Limb (tissue), 2 donors: ENCODE data around the gene ST3GAL4.
"Not testable (repeated sequence)": the region's sequence is repeated elsewhere in the genome, so short reads cannot be mapped to it uniquely, and the experiment has no call there.

Experiments
- DNase-seq, 2 donors: peaks; one replicate each; pipeline ENCODE4 v3.0.0-alpha.2; 2016; ENCODE audit errors: extremely low spot score in 2 of 2

The ST3GAL4 gene

DNA sequence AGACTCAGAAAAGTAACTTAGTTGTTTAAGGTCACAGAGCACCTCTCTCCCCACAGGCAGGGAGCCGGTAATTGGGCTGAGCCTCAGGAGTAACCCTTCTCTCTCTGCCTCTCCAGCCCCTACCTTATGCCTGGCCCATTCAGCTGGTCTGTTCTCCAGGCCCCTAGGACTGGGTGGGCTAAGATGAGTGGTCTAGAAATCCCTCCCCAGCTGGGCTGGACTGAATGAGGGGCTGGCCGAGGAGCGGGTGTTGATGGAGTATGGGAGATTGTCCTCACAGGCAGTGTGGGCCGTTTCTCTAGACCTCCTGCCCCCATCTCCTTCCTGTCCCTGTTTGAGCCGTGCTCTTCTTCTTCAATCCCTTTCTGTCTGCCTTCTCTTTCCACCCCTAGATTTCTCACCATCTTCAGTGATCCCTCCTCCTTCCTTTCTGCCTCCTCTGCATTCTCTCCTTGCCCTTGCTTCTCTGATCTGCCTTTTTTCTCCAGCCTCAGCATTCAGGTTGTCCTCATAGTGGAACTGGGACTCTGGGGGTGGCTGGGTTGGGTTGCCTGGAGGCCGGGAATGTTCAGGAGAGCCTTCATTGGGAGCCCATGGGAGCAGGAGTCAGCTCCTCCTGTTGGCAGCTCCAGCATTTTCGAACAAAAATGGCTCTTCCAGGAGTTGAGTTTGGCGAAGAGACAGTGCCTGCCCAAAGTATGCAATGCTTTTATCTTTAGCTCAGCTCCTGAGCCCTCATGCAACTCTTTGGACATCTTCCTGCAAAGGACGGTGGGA, 7.6 kb downstream of the ST3GAL4 start:
- DNase-seq, result no peak

DNA sequence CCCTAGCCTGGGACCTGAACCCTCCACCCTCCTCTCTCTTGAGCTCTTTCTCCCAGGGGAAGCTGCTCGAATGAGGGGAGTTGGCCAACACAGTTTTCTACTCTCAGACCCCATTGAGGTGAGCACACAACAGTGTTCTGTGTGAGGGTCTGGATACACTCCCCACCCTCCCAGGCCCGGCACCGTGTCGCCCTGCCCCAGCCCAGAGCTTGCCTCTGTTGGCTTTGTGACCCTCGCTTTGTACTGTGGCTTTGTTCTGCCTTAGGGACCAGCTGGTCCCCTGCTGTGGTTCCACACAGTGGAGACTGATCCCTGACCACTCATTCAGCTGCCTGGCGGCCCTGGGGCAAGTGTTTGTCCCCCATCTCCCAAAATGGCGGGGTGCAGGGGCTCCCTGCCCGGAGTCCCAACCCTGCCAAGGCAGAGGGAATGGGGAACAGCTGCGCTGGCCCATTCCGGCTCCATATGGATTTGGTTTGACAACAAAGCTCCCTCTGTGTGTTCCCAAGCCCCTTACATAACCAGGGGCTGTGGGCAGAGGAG, 8.3 kb downstream of the ST3GAL4 start:
- DNase-seq, result no peak

DNA sequence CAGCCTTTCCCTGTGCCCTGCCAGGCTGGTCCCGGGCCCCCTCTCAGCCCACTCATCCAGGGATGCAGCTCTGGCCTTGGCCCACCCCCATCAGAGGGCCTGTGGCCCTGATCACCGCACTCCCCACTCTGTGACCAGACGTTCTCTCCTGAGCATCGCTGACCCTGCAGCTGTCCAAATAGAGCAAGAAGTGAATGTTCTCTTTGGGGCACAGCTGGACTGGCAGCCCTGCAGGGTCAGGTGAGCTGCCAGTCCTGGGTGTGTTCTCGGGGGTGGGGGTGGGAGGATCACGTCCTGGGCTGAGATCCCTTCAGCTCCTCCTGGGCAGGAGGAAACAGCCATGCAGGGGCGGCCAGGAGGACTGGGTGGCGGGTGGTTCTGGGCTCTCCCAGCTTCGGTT, 9.2 kb downstream of the ST3GAL4 start:
- DNase-seq, result not testable (repeated sequence)

DNA sequence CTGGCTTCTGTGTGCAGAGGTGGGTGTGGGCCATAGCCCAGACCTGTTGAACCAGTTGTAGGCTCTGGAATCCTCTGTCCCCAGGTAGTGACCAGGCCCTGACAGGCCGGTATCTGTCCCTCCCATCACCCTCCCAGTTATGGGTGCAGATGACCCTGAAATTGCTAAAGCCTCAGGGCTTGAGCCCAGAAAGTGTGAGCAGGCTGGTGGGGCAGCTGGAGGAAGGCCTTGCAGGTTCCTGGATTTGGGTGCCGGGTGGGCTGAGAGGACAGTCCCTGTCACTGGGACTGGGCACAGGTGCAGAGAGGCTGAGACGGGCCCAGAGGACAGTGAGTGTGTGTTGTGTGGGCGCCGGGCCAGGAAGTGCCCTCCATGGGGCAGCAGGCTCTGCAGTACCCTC, 10.0 kb downstream of the ST3GAL4 start:
- not testable (repeated sequence) for DNase-seq

DNA sequence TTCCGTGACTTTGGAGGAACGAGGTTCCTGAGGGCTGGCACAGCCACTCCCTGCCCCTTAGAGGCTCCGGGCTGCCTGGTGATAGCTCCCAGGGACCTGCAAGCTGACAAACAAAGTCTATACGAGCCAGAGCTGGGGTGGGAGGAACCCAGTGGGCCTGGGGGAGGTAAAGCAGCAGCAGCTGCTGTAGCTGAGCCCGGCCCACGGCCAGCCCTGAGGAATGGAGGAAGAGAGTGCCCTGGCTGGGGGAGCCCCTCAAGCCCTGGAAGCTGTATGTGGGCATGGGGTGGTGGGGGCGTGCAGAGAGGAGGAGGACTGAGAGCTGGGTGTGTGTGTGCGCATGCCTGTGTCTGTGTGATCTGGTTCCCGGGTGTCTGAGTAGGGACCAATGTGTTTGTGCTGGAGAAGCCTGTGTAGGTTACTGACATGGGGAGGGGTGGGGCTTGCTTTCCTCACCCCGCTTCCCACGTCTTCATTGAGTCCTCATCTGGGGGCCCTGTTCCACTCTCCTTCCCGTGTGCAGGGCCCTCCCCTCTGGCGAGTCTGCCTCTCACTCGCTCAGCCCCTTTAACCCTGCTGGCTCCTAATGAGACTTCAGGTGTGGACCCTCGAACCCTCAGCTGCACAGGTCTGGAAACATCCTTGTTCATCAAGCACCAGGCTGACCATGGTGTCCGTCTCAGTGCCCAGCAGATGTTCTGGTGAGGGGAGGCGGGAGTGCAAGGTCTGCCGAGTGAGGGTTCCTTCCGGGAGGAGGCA, 10.8 kb downstream of the ST3GAL4 start:
- no peak for DNase-seq

DNA sequence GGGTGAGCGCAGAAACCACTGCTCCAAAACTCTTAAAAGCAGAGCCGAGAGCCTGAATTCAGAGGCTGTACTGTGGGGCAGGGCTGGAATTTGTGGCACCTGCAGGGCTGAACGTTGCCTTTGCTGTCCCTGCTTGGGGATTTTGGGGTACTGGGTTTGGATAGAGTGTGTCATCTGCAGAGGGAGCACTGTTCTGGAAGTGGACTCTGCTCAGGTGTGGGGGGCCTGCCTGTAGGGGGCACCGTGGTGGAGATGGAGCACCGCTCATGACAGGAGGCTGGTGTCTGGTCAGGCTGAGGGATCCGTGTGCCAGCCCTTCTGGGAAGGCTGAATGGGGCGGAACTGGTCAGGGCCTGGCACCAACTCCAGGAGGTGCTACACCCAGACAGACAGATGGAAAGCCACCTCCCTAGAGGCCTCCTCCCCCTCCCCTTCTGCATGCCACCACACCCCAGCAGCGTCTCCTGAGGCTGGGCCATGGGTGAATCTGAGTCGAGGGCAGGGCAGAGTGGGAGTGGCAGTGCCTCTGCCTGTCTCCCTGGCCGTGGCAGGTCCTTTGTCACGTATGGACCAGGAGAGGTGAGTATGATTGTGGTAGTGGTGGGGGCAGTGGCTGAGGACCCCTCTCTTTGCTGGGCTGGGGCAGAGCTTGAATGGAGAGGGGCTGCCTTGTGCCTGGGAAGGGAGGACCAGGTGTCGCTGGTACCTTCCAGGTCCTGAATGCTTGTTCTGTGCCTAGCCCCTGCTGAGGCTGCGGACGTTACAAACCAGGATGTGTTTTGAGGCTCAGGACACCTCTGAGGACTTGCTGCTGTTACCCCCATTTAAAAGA, 11.6 kb downstream of the ST3GAL4 start:
- DNase-seq, result not testable (repeated sequence)

DNA sequence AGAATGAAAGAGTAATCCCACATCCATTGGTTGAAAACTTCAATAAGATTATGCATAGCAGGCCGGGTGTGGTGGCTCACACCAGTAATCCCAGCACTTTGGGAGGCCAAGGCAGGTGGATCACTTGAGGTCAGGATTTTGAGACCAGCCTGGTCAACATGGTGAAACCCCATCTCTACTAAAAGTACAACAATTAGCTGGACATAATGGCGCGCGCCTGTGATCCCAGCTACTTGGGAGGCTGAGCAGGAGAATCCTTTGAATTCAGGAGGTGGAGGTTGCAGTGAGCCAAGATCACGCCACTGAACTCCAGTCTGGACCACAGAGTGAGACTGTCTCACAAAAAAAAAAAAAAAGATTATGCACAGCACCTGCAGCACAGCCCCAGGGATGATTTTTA, 12.3 kb downstream of the ST3GAL4 start:
- not testable (repeated sequence) for DNase-seq

DNA sequence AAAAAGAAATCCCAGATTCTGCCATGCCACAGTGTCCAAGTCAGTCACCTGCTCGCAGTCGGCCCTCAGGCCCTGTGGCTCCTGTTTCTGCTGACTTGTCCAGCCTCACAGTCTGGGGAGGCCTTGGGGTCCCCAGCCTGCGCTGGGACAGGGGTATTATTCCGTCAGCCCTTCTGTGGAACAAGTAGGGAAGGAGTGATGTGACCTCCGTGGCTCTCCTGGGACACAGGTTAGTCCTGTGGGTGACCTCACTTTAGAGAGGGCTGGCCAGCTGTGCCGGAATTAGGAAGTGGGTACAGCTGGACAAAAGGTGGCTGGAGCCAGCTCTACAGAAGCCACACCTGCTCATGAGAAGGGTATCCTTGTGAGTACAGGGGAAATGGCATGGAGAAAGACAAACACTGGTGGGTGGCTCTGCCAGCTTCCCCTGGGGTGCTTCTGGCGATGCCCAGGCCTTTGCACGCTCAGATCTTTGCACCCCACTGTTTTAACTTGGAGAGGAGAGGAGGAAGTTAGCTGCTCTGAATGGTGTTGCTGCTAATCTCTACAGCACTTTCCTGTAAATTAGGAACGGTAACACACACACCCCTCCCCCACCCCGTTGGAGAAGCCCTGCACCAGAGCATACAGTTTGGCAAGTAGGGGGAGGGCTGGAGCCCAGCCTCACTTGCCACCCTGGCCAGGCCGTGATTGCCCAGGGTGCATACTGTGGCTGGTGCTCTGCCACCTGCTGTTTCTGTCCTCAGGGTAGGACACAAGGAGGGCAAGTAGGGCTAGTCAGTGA, 13.0 kb downstream of the ST3GAL4 start:
- not testable (repeated sequence) for DNase-seq

DNA sequence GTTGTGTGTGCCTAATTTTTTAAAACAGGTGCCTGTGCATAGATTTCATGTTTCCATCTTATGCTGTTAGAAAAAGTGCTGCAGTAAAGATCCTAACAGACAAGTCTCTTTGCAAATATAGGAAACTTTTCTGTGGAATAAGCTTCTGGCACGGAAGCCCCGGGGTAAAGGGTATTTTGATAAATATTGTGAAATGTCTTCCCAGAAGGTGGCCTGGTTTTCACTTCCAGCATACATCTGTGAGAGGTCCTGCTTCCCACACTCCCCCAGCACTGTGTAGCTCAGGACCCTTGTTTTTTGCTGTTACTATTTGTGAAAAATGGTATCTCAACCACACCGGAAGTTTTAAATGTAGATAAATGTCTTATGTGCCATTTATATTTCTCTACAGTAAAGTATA, 14.5 kb downstream of the ST3GAL4 start:
- no peak for DNase-seq

DNA sequence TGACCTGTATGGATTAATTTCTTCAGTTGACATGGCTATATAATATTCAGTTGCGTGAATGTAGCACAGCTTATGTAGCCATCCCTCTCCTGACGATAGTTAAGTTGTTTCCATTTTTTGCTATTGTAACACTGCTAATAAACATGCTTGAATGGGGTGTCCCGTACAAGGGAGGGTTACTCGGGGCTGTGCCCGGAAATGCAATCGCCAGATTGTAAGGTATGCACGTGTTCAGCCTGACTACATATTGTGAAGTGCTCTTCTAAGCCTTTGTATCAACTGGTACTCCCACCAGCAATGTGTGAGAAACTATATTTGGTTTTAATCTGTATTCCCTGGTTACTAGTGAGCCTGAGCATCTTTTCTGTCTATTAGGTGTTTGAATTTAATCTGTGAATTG, 16.1 kb downstream of the ST3GAL4 start:
- no peak for DNase-seq

DNA sequence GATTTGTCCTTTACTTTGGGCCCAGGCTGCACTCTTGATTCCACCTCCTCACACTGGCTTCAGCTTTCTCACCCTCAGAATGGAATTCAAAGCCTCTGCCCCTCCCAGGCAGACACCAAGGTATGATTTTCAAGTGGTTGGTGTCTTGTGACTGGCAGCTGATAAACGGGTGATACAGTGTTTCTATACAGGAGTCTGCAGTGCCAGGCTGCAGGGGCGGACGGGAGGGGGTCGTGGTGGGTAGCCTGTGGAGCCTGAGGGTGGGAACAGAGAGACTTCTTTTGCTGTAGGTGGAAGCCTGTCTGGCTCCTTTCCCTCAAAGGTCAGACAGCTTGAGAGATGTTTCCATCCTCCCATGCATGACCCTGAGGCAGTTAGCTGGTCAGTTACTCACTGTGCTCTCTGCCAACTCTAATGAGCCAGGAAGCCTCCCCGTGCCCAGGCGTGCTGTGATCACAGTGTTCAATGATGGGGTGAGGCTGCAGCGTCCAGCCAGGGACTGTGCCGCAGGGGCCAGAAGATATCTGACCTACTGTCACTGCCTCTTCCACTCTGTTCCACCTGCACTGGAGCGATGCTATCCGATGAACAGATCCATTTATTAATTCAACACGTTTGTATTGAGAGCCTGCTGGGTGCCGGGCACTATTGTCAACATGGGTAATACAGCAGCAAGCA, 18.0 kb downstream of the ST3GAL4 start:
- not testable (repeated sequence) for DNase-seq

DNA sequence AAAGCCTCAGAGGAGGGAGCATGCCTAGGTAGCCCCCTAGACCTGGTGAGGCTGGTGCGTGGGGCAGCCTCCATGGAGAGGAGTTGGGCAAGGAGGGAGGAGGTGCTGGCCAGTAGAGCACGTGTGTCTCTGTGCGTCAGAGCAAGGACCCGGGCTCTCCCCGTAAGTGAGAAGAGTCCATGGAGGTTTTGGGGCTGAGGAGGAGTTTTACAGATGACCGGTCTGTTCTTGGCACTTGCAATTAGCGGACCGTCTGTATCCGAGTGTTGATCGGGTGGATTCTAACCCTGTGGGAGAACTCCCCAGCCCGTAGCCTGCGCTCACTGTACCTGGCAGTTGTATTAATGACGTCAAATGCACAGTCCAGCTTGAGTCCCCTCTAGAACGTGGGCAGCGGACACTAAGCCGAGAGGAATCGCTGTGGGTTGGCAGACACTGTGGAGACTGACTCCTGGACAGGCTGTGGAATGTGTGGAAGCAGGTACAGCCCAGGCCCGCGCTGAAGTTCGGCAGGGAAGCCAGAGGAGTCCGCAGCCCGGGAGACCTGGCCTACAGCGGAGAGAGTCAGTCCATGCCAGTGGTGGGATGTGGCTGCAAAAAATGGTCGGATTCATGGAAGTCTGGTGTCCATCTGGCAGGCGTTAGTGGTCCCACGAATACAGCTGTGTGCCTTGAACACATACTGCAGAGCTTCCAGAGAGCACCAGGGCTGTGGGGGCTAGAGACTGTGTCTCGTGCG, 19.2 kb downstream of the ST3GAL4 start:
- not testable (repeated sequence) for DNase-seq

DNA sequence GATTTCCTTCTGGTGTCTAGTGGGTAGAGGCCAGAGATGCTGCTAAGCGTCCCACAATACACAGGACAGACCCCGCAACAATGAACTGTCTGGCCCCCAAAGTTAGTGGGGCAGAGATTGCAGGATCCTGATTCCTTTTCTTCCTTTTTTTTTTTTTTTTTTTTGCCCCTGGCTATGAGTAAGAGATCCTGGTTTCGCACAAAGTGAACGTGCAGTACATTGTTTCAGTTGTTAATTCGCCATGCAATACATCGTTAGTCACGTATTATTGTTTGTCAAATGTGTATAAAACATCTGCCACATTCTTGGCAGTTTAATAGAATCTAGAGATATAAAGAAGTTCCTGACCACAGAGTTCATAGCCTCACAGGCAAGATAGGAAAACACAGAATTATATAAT, 20.2 kb downstream of the ST3GAL4 start:
- DNase-seq, result no peak

DNA sequence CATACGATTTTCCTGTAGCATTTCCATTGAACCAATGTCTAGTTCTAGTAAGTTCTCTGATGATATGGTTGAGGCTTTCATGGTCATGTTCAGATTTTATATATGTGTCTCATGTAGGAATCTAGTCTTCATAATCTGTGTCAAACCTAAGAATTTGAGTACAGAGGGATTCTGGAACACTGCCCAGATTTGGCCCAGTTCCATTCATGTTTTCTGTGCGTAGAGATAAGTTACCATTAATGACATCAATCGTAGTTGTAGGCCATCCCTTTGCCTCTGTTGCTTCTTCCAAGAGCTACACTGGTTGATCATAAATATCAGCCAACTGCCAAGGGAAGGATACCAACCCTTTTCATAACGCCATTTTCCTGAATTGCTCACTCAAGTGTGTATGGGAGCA, 23.3 kb downstream of the ST3GAL4 start:
- DNase-seq, result no peak

DNA sequence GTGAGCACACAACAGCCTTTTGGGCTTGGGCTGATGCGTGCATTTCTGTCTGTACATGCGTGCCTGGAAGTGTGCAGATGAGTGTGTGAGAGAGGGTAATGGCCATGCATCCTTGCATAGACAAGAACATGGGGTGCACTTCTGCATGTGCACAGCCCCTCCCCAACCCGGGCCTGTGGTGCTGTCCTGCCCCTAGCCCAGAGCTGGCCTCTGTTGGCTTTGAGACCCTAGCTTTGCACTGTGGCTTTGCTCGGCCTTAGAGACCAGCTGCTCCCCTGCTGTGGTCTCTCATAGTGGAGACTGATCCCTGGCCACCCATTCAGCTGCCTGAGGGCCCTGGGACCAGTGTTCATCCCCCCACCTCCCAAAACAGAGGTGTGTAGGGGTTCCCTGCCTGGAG, 25.4 kb downstream of the ST3GAL4 start:
- no peak for DNase-seq

DNA sequence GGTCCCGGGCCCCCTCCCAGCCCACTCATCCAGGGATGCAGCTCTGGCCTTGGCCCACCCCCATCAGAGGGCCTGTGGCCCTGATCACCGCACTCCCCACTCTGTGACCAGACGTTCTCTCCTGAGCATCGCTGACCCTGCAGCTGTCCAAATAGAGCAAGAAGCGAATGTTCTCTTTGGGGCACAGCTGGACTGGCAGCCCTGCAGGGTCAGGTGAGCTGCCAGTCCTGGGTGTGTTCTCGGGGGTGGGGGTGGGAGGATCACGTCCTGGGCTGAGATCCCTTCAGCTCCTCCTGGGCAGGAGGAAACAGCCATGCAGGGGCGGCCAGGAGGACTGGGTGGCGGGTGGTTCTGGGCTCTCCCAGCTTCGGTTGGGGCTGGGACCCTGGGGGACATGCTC, 26.5 kb downstream of the ST3GAL4 start:
- not testable (repeated sequence) for DNase-seq

DNA sequence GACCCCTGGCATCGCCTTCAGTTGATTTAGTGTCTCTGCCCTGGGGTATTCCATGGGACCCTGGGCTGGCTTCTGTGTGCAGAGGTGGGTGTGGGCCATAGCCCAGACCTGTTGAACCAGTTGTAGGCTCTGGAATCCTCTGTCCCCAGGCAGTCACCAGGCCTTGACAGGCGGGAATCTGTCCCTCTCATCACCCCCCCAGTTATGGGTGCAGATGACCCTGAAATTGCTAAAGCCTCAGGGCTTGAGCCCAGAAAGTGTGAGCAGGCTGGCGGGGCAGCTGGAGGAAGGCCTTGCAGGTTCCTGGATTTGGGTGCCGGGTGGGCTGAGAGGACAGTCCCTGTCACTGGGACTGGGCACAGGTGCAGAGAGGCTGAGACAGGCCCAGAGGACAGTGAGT, 27.2 kb downstream of the ST3GAL4 start:
- DNase-seq, result not testable (repeated sequence)

DNA sequence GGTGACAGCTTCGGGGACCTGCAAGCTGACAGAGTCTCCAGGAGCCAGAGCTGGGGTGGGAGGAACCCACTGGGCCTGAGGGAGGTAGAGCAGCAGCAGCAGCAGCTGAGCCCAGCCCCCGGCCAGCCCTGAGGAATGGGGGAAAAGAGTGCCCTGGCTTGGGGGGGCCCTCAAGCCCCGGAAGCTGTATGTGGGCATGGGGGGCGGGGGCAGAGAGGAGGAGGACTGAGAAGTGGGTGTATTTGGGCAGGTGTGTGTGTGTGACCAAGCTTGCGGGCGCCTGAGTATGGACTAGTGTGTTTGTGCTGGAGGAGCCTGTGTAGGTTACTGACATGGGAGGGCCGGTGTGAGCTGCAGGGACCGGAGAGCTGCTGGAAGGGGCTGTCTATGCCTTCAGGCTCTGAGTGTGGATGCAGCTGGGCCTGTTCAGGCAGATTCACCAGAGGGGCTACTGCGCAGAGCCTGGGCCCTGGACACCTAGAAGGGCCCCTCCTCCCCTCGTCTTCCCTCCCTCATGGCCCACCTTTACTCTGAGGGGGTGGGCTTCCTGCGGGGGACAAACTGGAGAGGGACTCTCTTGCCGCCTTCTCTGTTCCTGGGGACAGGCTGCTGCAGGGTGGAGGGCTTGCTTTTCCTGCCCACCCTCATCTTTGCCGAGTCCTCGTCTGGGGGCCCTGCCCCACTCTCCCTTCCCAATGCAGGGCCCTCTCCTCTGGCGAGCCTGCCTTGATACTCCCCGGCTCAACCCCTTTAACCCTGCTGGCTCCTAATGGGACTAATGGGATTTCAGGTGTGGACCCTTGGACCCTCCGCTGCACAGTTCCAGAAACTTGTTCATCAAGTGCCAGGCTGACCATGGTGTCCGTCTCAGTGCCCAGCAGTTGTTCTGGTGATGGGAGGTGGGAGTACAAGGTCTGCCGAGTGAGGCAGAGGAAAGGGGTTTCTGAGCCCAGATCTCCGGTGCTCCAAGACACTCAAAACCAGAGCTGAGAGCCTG, 28.2 kb downstream of the ST3GAL4 start:
- DNase-seq, result peak in 1 of 2 donors; percentile 19
